Stomach (tissue), 4 donors: ENCODE measurements around the gene FIGN.

Experiments
- CTCF ChIP-seq, 7 experiments: fragments of 450-650 bp in 4 of 7; fragments of 200-600 bp in 3 of 7; sonication (generic) in 3 of 7; IDR thresholded peaks; one replicate each; pipeline ENCODE4 v1.5.1; 2016 to 2019; ENCODE audit warnings: antibody characterized with exemption in 7 of 7, control low read depth in 2 of 7, mild to moderate bottlenecking in 1 of 7
- EP300 ChIP-seq: sonication (generic); formaldehyde crosslinking; IDR thresholded peaks from one replicate; pipeline ENCODE4 v1.6.1; 2017; ENCODE audit warnings: antibody characterized with exemption
- POLR2A ChIP-seq, 4 donors: fragments of 450-650 bp; IDR thresholded peaks; one replicate each; pipeline ENCODE4 v1.6.1; 2016; ENCODE audit warnings: antibody characterized with exemption in 4 of 4, control low read depth in 2 of 4, mild to moderate bottlenecking in 1 of 4, moderate library complexity in 1 of 4
- POLR2AphosphoS5 ChIP-seq, 3 donors: sonication (generic); formaldehyde crosslinking; IDR thresholded peaks; one replicate each; pipeline ENCODE4 v1.6.1; 2016; ENCODE audit warnings: antibody characterized with exemption in 3 of 3

GRCh38 chr2:163733301-163733938 lies 2.4 kb downstream of the FIGN start:
- TF ChIP-seq CTCF (IDR thresholded peaks at IDR 0.05), result no peak
- no peak for TF ChIP-seq POLR2A (IDR thresholded peaks at IDR 0.05)
- no peak for TF ChIP-seq EP300
- no peak for TF ChIP-seq POLR2AphosphoS5 (IDR thresholded peaks at IDR 0.05)
